ENCODE data around the gene TNRC18.

Gene TNRC18

DNA sequence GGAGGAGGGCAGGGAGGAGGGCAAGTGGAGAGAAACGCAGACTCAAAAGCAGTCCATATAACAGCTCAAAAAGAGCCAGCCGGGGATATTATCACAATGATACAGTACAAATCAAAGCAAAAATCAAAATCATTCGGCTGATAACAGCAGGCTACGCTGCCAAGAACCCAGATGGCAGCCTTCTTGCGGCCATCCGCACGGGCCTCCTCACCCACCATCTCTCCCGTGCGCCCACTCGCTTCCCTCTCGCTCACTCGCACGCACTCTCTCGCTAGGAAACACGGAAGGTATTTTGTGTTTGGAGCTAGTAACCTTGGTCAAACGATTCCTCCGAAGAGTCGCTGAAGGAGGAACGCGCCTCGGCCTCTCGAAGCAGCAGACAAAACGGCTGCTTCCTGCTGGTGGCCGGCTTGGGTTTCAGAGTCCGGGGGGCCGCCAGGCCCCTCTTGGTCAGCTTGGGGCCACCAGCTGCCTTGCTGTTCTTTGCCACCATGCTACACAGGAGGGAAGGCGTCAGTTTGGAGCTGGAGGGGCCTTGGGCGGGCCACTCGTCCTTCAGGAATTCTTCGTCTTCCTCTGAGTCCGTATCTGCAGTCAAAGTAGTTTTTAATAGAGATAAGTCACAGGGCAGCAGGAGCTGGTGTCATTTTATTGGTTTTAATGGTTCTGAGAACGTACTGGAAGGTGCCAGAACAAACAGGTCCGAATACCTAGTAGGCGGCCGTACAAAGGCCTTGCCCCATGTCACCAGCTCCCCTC lies 71.9 kb downstream of the TNRC18 start:
- H3K4me1 ChIP-seq: peaks cover 5% of the 10 kb centered on the region
- TF ChIP-seq, protein P1, sequence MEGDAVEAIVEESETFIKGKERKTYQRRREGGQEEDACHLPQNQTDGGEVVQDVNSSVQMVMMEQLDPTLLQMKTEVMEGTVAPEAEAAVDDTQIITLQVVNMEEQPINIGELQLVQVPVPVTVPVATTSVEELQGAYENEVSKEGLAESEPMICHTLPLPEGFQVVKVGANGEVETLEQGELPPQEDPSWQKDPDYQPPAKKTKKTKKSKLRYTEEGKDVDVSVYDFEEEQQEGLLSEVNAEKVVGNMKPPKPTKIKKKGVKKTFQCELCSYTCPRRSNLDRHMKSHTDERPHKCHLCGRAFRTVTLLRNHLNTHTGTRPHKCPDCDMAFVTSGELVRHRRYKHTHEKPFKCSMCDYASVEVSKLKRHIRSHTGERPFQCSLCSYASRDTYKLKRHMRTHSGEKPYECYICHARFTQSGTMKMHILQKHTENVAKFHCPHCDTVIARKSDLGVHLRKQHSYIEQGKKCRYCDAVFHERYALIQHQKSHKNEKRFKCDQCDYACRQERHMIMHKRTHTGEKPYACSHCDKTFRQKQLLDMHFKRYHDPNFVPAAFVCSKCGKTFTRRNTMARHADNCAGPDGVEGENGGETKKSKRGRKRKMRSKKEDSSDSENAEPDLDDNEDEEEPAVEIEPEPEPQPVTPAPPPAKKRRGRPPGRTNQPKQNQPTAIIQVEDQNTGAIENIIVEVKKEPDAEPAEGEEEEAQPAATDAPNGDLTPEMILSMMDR (IDR thresholded peaks at IDR 0.05; ENCODE audit: low read depth, low read length): no peak
- H3K4me3 ChIP-seq (ENCODE audit: low read depth, low read length): no peak overlapping the region
- DNase-seq: no peak
- H3K27me3 ChIP-seq: no peaks in the 10 kb centered on the region
- peaks cover 13% of the 10 kb centered on the region for H3K36me3 ChIP-seq
- no peaks in the 10 kb centered on the region for H3K9me3 ChIP-seq

DNA sequence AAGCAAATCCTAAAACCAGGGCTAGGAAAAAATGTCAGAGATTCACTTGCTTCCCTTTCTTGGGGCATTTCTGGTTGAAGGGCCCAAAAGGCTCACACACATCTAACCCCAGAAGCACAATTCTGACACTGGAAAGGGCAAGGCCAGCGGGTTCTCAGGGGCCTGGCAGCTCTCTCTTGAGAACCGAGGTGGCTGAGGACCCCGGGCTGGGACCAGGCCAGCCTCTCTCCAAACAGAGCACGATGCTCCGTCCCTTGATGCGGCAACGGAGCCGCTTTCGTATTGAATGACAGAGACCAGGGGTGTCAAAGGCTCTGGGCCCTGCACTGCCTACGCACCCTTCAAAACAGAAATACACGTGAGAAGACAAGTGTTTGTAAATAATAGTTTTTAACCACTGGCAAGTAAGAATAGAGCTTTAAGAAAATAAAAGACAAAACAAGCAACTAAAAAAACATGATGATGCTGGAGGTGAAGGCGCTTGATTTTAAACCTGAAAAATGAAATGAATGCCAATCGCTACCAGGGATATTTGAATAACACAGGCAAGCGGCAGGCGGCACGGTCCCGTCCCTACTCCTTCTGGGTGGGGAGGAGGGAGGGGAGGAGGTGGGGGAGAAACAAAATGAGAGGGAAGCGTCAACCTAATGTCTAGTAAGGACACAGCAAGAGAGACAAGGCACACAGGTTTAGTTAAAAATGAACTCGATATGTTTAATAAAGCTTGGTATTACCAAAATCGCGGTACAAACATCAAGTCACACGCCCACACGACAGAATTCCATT lies 72.8 kb downstream of the TNRC18 start:
- H3K27me3 ChIP-seq: no peaks in the 10 kb centered on the region
- TF ChIP-seq, protein P1 (IDR thresholded peaks at IDR 0.05; ENCODE audit: low read depth, low read length): no peak
- no peak for DNase-seq
- H3K4me1 ChIP-seq: peaks cover 5% of the 10 kb centered on the region
- peaks cover 8% of the 10 kb centered on the region; the same call in 1 of the 2 replicates for H3K36me3 ChIP-seq
- H3K9me3 ChIP-seq: no peaks in the 10 kb centered on the region
- no peak overlapping the region for H3K4me3 ChIP-seq (ENCODE audit: low read depth, low read length)

DNA sequence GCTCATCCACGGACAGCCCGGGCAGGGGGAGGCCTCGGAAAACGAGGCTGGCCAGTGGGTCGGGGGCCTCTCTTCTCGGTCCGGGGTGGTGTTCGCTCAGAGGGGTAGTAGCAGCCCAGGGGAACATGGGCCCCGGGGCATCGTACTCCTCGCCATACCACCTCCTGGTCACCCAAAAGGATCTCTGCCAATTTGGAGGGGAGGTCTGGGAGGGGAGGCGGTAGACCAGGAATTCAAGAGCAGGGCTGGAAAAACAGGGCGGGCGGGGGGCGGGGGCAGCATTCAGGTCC lies 73.5 kb downstream of the TNRC18 start:
- TF ChIP-seq, protein P1 (IDR thresholded peaks at IDR 0.05; ENCODE audit: low read depth, low read length): no peak
- H3K4me3 ChIP-seq (ENCODE audit: low read depth, low read length): no peak overlapping the region
- no peak for DNase-seq
- H3K9me3 ChIP-seq: no peaks in the 10 kb centered on the region
- H3K4me1 ChIP-seq: peaks cover 2% of the 10 kb centered on the region
- H3K36me3 ChIP-seq: peaks cover 8% of the 10 kb centered on the region
- no peaks in the 10 kb centered on the region for H3K27me3 ChIP-seq

DNA sequence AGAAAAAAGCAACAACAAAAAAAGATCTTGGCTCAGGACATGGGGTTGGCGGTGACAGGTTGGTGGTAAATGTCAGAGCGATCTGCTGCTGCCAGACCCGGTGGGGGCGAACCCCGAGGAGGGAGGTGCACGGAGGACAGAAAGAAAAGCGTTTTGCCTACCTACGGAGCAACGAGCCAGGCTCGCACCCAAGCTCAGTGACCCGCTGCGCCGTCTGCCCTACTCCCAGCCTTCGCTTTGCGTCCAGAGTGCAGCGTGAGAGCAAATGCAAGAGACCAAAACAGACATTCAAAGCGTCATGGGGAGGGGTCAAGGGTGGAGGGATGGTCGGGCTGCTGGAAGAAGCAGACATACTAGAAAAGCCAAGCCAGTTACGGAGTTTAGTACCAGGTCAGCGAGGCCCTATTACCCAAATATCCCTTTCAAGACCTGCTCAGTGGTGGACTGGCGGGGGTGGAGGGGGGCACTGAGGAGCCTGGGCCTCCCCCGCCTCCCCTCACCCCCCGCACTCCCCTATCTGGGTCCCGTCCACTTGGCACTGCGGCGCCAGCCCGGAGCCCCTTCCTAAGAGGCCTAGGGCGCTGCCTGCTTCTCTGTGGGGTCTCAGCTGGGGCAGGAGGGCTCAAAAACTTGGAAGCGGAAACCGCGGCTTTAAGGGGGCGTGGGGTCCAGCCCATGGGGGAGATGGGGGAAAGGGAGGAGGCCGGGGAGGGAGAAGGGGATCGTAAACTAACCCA lies 74.0 kb downstream of the TNRC18 start:
- Histone ChIP-seq H3K27me3 (no peaks in the 10 kb centered on the region), H3K9me3 (no peaks in the 10 kb centered on the region; the same call in 1 of the 2 replicates), H3K4me3 (ENCODE audit: low read depth, low read length) (no peak overlapping the region), H3K4me1 (no peaks in the 10 kb centered on the region; the same call in 1 of the 2 replicates), H3K36me3 (peaks cover 14% of the 10 kb centered on the region)
- TF ChIP-seq, protein P1 (IDR thresholded peaks at IDR 0.05; ENCODE audit: low read depth, low read length): no peak
- no peak for DNase-seq

DNA sequence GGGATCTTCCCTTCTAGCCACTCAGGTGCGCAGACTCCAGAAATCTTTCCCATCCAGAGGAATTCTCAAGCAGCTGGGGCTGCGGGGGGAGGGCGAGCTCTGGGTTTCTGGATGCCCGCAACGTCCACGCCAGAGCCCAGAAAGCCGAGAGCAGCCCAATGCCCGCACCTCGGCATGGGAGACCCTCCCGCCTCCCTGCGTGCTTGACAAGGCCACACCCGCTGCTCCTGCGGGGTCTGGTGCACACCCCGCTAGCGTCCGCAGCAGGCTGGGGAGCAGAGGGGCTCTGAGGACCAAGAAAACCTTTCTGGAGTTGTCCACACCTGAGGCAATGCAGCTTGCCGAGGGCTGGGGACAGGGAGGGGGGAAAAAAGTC lies 74.6 kb downstream of the TNRC18 start:
- H3K27me3 ChIP-seq: no peaks in the 10 kb centered on the region

More for the DNA sequence above, 74.6 kb downstream of the TNRC18 start:
- TF ChIP-seq, protein P1 (IDR thresholded peaks at IDR 0.05; ENCODE audit: low read depth, low read length): no peak
- peaks cover 19% of the 10 kb centered on the region for H3K36me3 ChIP-seq
- no peak for DNase-seq
- H3K9me3 ChIP-seq: no peaks in the 10 kb centered on the region; the same call in 1 of the 2 replicates
- H3K4me3 ChIP-seq (ENCODE audit: low read depth, low read length): no peak overlapping the region
- no peaks in the 10 kb centered on the region for H3K4me1 ChIP-seq

Data from BE2C (cell line).